ENCODE results near the gene VPS33B. TPM values are rescaled to one million over a fixed set of nuclear protein-coding genes. Genes with fewer than 3 reads are reported as not detected.

Gene VPS33B
- total and polyA plus RNA-seq, 4 donors: 1.3 to 8.9 (median 4.5) TPM

DNA sequence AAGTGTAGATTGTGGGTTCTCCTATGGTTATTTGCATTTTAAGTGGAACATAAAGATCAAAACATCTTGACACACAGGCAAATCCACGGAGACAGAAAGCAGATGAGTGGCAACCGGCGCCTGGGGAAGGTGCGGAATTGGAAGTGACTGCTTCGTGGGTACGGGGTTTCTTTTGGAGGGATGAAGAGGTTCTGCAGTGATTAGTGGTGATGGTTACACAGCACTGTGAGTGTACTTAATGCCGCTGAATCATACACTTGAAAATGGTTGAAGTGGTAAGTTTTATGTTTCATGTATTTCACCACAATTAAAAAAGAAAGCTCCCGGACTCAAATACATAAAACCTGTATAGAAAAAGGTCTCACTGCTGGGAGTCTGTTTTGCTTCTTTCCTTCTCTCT is 18.5 kb upstream of the VPS33B start:
- no peaks in the 10 kb centered on the region for H3K9me3 ChIP-seq (ENCODE audit: control insufficient read depth in 4 of 4, low read length in 3 of 4)
- H3K4me1 ChIP-seq (ENCODE audit: control insufficient read depth in 4 of 4, insufficient read depth in 4 of 4, low read length in 3 of 4): no peaks in the 10 kb centered on the region
- TF ChIP-seq NR2F2 (IDR thresholded peaks at IDR 0.05): no peak
- TF ChIP-seq RXRA (IDR thresholded peaks at IDR 0.05): no peak
- no peak for TF ChIP-seq JUND (IDR thresholded peaks at IDR 0.05)
- TF ChIP-seq YY1 (IDR thresholded peaks at IDR 0.05): no peak
- TF ChIP-seq GABPA (IDR thresholded peaks at IDR 0.05 in 1 of 2, conservative IDR thresholded peaks at IDR 0.05 in 1 of 2): no peak
- TF ChIP-seq, protein P1, sequence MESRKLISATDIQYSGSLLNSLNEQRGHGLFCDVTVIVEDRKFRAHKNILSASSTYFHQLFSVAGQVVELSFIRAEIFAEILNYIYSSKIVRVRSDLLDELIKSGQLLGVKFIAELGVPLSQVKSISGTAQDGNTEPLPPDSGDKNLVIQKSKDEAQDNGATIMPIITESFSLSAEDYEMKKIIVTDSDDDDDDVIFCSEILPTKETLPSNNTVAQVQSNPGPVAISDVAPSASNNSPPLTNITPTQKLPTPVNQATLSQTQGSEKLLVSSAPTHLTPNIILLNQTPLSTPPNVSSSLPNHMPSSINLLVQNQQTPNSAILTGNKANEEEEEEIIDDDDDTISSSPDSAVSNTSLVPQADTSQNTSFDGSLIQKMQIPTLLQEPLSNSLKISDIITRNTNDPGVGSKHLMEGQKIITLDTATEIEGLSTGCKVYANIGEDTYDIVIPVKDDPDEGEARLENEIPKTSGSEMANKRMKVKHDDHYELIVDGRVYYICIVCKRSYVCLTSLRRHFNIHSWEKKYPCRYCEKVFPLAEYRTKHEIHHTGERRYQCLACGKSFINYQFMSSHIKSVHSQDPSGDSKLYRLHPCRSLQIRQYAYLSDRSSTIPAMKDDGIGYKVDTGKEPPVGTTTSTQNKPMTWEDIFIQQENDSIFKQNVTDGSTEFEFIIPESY (IDR thresholded peaks at IDR 0.05): no peak
- TF ChIP-seq TAF1 (conservative IDR thresholded peaks at IDR 0.05): no peak
- TF ChIP-seq HNF4A (conservative IDR thresholded peaks at IDR 0.05): no peak
- TF ChIP-seq EGR1 (IDR thresholded peaks at IDR 0.05; ENCODE audit: low read depth in 2 of 2): no peak
- 81% methylated on average over 8 of the region's 8 CpGs for WGBS
- no peak overlapping the region for H3K27ac ChIP-seq (ENCODE audit: low read depth in 1 of 2, low read length in 2 of 2)
- no peaks in the 10 kb centered on the region for H3K36me3 ChIP-seq (ENCODE audit: control insufficient read depth in 4 of 4, insufficient read depth in 3 of 4, low read depth in 1 of 4, low read length in 3 of 4)
- DNase-seq (ENCODE audit: low spot score): no peak
- peaks cover 0 to 3% (median 0%) of the 10 kb centered on the region in 4 donors for H3K27me3 ChIP-seq (ENCODE audit: control insufficient read depth in 4 of 4, insufficient read depth in 4 of 4, low read length in 3 of 4)
- no peak overlapping the region for H3K4me3 ChIP-seq (ENCODE audit: low read depth in 1 of 3, low read length in 3 of 3)
- H3K9ac ChIP-seq (ENCODE audit: low read depth in 1 of 2, low read length in 2 of 2): no peak overlapping the region

DNA sequence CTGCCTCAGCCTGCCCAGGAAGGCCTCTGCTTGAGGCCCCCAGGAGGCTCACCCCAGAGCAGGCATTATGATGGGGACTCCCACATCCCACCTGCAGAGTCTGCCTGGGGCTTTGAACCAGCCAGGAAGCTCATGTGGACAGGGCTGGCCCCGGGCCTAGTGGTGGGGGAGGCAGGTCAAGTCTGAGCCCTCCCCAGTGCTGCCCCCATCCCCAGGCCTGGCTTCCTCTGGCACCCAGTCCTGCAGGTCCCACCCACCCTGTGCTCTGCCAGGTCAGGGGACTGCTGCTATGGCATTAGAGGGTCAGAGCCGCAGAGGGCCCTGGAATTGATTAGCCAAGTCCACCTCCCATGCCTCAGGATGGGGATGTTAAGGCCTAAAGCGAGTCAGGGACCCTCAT is 17.6 kb upstream of the VPS33B start:
- TF ChIP-seq, protein P2, sequence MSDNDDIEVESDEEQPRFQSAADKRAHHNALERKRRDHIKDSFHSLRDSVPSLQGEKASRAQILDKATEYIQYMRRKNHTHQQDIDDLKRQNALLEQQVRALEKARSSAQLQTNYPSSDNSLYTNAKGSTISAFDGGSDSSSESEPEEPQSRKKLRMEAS (IDR thresholded peaks at IDR 0.05): no peak
- no peak for TF ChIP-seq RAD21 (IDR thresholded peaks at IDR 0.05)
- TF ChIP-seq RXRA (IDR thresholded peaks at IDR 0.05): no peak
- WGBS: 76% methylated on average over 3 of the region's 3 CpGs
- H3K4me3 ChIP-seq (ENCODE audit: low read depth in 1 of 3, low read length in 3 of 3): no peak overlapping the region
- DNase-seq (ENCODE audit: low spot score): no peak
- H3K27me3 ChIP-seq (ENCODE audit: control insufficient read depth in 4 of 4, insufficient read depth in 4 of 4, low read length in 3 of 4): peaks cover 0 to 3% (median 0%) of the 10 kb centered on the region in 4 donors
- no peak overlapping the region for H3K27ac ChIP-seq (ENCODE audit: low read depth in 1 of 2, low read length in 2 of 2)
- H3K9me3 ChIP-seq (ENCODE audit: control insufficient read depth in 4 of 4, low read length in 3 of 4): no peaks in the 10 kb centered on the region
- H3K4me1 ChIP-seq (ENCODE audit: control insufficient read depth in 4 of 4, insufficient read depth in 4 of 4, low read length in 3 of 4): no peaks in the 10 kb centered on the region
- no peaks in the 10 kb centered on the region for H3K36me3 ChIP-seq (ENCODE audit: control insufficient read depth in 4 of 4, insufficient read depth in 3 of 4, low read depth in 1 of 4, low read length in 3 of 4)
- H3K9ac ChIP-seq (ENCODE audit: low read depth in 1 of 2, low read length in 2 of 2): no peak overlapping the region

DNA sequence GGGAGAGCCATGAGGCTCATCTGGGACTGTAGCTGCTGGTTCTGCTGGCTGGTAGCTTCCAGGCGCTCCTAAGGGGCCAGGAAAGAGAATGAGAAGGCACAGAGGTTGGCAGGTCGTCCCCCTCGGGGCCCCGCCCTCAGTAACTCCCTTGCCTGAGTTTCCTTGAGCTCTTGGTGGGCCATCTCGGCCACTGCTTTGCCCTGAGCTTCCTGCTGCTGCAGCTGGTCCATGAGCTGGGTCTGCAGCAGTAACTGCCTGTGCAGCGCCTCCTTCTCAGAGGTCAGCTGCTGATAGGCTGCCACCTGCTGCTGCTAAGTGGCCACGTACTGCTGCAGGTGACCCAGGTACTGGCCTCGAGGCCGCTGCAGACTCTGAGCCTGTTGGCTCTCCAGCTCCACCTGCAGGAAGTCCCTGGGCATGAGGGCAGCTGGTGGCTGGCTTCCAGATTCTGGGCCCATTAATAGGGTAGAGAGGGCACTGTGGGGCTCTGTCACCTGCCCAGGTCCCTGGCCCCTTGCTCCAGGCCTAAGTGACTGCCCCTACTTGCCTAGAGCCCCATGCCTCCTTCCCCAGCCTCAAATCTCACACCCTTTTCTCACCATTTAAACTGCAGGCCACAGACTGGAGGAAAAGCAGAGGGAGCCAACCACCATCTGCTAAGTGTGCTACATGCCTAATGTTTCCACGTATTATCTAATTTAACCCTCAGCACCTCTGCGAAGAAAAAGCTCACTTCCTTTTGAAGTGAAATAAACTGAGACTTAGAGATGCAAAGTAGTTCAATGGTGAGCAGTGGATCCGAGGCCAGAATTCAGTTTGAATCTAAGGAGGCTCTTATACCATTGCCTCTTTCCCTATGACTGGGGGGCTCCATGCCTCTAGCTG is 10.8 kb upstream of the VPS33B start:
- Histone ChIP-seq H3K4me3 (ENCODE audit: low read depth in 1 of 3, low read length in 3 of 3) (no peak overlapping the region), H3K27ac (ENCODE audit: low read depth in 1 of 2, low read length in 2 of 2) (no peak overlapping the region), H3K9me3 (ENCODE audit: control insufficient read depth in 4 of 4, low read length in 3 of 4) (no peaks in the 10 kb centered on the region), H3K4me1 (ENCODE audit: control insufficient read depth in 4 of 4, insufficient read depth in 4 of 4, low read length in 3 of 4) (peaks cover 0 to 3% (median 0%) of the 10 kb centered on the region in 4 donors), H3K27me3 (ENCODE audit: control insufficient read depth in 4 of 4, insufficient read depth in 4 of 4, low read length in 3 of 4) (peaks cover 0 to 3% (median 0%) of the 10 kb centered on the region in 4 donors), H3K9ac (ENCODE audit: low read depth in 1 of 2, low read length in 2 of 2) (no peak overlapping the region), H3K36me3 (ENCODE audit: control insufficient read depth in 4 of 4, insufficient read depth in 3 of 4, low read depth in 1 of 4, low read length in 3 of 4) (no peaks in the 10 kb centered on the region)
- TF ChIP-seq HNF4A (conservative IDR thresholded peaks at IDR 0.05): peak in 1 of 2 donors; percentile 25
- TF ChIP-seq GABPA (IDR thresholded peaks at IDR 0.05 in 1 of 2, conservative IDR thresholded peaks at IDR 0.05 in 1 of 2): no peak
- TF ChIP-seq, protein P3, sequence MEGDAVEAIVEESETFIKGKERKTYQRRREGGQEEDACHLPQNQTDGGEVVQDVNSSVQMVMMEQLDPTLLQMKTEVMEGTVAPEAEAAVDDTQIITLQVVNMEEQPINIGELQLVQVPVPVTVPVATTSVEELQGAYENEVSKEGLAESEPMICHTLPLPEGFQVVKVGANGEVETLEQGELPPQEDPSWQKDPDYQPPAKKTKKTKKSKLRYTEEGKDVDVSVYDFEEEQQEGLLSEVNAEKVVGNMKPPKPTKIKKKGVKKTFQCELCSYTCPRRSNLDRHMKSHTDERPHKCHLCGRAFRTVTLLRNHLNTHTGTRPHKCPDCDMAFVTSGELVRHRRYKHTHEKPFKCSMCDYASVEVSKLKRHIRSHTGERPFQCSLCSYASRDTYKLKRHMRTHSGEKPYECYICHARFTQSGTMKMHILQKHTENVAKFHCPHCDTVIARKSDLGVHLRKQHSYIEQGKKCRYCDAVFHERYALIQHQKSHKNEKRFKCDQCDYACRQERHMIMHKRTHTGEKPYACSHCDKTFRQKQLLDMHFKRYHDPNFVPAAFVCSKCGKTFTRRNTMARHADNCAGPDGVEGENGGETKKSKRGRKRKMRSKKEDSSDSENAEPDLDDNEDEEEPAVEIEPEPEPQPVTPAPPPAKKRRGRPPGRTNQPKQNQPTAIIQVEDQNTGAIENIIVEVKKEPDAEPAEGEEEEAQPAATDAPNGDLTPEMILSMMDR (IDR thresholded peaks at IDR 0.05; ENCODE audit: low read depth, low read length, missing input control): peak; percentile 71
- TF ChIP-seq TAF1 (conservative IDR thresholded peaks at IDR 0.05): no peak
- no peak for TF ChIP-seq JUND (IDR thresholded peaks at IDR 0.05)
- TF ChIP-seq, protein P2 (IDR thresholded peaks at IDR 0.05): peak; percentile 27
- TF ChIP-seq RAD21 (IDR thresholded peaks at IDR 0.05): peak; percentile 74 to 84
- TF ChIP-seq YY1 (IDR thresholded peaks at IDR 0.05): no peak
- TF ChIP-seq HNF4G (IDR thresholded peaks at IDR 0.05): no peak
- TF ChIP-seq, protein P4, sequence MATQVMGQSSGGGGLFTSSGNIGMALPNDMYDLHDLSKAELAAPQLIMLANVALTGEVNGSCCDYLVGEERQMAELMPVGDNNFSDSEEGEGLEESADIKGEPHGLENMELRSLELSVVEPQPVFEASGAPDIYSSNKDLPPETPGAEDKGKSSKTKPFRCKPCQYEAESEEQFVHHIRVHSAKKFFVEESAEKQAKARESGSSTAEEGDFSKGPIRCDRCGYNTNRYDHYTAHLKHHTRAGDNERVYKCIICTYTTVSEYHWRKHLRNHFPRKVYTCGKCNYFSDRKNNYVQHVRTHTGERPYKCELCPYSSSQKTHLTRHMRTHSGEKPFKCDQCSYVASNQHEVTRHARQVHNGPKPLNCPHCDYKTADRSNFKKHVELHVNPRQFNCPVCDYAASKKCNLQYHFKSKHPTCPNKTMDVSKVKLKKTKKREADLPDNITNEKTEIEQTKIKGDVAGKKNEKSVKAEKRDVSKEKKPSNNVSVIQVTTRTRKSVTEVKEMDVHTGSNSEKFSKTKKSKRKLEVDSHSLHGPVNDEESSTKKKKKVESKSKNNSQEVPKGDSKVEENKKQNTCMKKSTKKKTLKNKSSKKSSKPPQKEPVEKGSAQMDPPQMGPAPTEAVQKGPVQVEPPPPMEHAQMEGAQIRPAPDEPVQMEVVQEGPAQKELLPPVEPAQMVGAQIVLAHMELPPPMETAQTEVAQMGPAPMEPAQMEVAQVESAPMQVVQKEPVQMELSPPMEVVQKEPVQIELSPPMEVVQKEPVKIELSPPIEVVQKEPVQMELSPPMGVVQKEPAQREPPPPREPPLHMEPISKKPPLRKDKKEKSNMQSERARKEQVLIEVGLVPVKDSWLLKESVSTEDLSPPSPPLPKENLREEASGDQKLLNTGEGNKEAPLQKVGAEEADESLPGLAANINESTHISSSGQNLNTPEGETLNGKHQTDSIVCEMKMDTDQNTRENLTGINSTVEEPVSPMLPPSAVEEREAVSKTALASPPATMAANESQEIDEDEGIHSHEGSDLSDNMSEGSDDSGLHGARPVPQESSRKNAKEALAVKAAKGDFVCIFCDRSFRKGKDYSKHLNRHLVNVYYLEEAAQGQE (IDR thresholded peaks at IDR 0.05): no peak
- TF ChIP-seq FOXA1 (IDR thresholded peaks at IDR 0.05): no peak
- TF ChIP-seq FOXA2 (IDR thresholded peaks at IDR 0.05): no peak
- peak; percentile 17 for TF ChIP-seq SP1 (IDR thresholded peaks at IDR 0.05)
- peak; percentile 80 for DNase-seq (ENCODE audit: low spot score)
- 38% methylated on average over 12 of the region's 12 CpGs for WGBS
